A549 (cell line): ENCODE measurements around the gene GRK3. TPM values are rescaled to one million over a fixed set of nuclear protein-coding genes. Genes with fewer than 3 reads are reported as not detected.

Source experiments
- ATAC-seq, 2 experiments: fragments of 200-7000 bp in 1 of 2; fragments of >200 bp in 1 of 2; cut with Nextera tagmentation in 1 of 2; cut with Tn5 transposase in 1 of 2; 3 replicates each; pipeline versions ENCODE4 v1.8.0 to v1.9.1; 2018 to 2020; ENCODE audit warnings: mild to moderate bottlenecking in 1 of 2, moderate library complexity in 1 of 2
- CTCF ChIA-PET: fragments of 300-600 bp; sonication (Branson Sonifier 250); formaldehyde crosslinking; extraction: SDS; loops from one replicate; lab custom pipeline; 2021; ENCODE audit warnings: antibody characterized with exemption, inconsistent platforms; lab: Yijun Ruan, JAX
- POLR2A ChIA-PET: fragments of 350-600 bp; formaldehyde crosslinking; extraction: SDS; loops from one replicate; lab custom pipeline; 2021; ENCODE audit warnings: antibody characterized with exemption, inconsistent platforms; lab: Yijun Ruan, JAX
- DNase-seq, 2 experiments: peaks; one replicate each; pipeline versions ENCODE4 v3.0.0 to v3.0.0-alpha.2; 2011 to 2016; ENCODE audit warnings: low read depth in 1 of 2, low spot score in 1 of 2
- FAIRE-seq: peaks from 2 replicates; lab custom pipeline; 2011; peaks lifted over from hg19 to GRCh38; lab: Jason Lieb, UNC
- H3K27ac ChIP-seq, 2 experiments: fragments of >200 bp; sonication (Bioruptor Twin); formaldehyde crosslinking; 3 replicates each; pipeline ENCODE4 v1.5.1; 2016 to 2017
- H3K4me1 ChIP-seq: fragments of >200 bp; sonication (Bioruptor Twin); formaldehyde crosslinking; 3 replicates; pipeline ENCODE4 v1.6.1; 2016
- H3K4me2 ChIP-seq: fragments of >200 bp; sonication (Bioruptor Twin); formaldehyde crosslinking; 3 replicates; pipeline ENCODE4 v1.6.1; 2016
- H3K4me3 ChIP-seq: fragments of >200 bp; sonication (Bioruptor Twin); formaldehyde crosslinking; 3 replicates; pipeline ENCODE4 v1.5.1; 2016
- H3K9me3 ChIP-seq: fragments of >200 bp; sonication (Bioruptor Twin); formaldehyde crosslinking; 3 replicates; pipeline ENCODE4 v1.6.1; 2016
- BHLHE40 ChIP-seq: IDR thresholded peaks from 2 replicates; pipeline ENCODE4 v1.6.1; 2012; ENCODE audit warnings: low read depth, low read length, inconsistent platforms
- CBX2 ChIP-seq: fragments of 200-600 bp; sonication (generic); IDR thresholded peaks from 2 replicates; pipeline ENCODE4 v1.6.1; 2016; ENCODE audit warnings: low read depth, mild to moderate bottlenecking, borderline replicate concordance
- CEBPB ChIP-seq, 2 experiments: fragments of >200 bp in 1 of 2; sonication (Bioruptor Twin) in 1 of 2; formaldehyde crosslinking in 1 of 2; IDR thresholded peaks; 2 replicates each; pipeline ENCODE4 v1.6.1; 2012 to 2016
- CHD4 ChIP-seq: fragments of 200-600 bp; sonication (generic); IDR thresholded peaks from 2 replicates; pipeline ENCODE4 v1.6.1; 2016; ENCODE audit warnings: antibody characterized with exemption, mild to moderate bottlenecking, borderline replicate concordance
- EP300 ChIP-seq, 2 experiments: fragments of >200 bp; sonication (Bioruptor Twin); formaldehyde crosslinking; IDR thresholded peaks; 2 replicates in 1 of 2; 3 replicates in 1 of 2; pipeline ENCODE4 v1.6.1; 2016 to 2017
- ESRRA ChIP-seq: fragments of 150-350 bp; IDR thresholded peaks from 2 replicates; pipeline ENCODE4 v1.6.1; 2014; ENCODE audit warnings: mild to moderate bottlenecking, low read length, borderline replicate concordance
- FOSL2 ChIP-seq, 2 experiments: fragments of 450-650 bp in 1 of 2; fragments of >200 bp in 1 of 2; sonication (Bioruptor Twin) in 1 of 2; formaldehyde crosslinking; IDR thresholded peaks; 2 replicates each; pipeline versions ENCODE4 v1.5.0 to v1.6.1; 2016 to 2020; ENCODE audit warnings: mild to moderate bottlenecking in 1 of 2, moderate library complexity in 1 of 2
- FOXS1 ChIP-seq: fragments of 250-450 bp; sonication (Bioruptor Pico); IDR thresholded peaks from 2 replicates; pipeline ENCODE4 v1.5.0; 2020; ENCODE audit warnings: mild to moderate bottlenecking, moderate library complexity
- HDAC2 ChIP-seq: fragments of 200-600 bp; sonication (generic); IDR thresholded peaks from 2 replicates; pipeline ENCODE4 v1.6.1; 2016
- HOXB13 ChIP-seq: fragments of 250-450 bp; sonication (Bioruptor Pico); IDR thresholded peaks from 2 replicates; pipeline ENCODE4 v1.5.0; 2020; ENCODE audit warnings: low read depth, mild to moderate bottlenecking, moderate library complexity
- HOXB5 ChIP-seq: fragments of 250-450 bp; sonication (Bioruptor Pico); IDR thresholded peaks from 2 replicates; pipeline ENCODE4 v1.5.0; 2020; ENCODE audit warnings: mild to moderate bottlenecking, moderate library complexity
- JUNB ChIP-seq: fragments of >200 bp; sonication (Bioruptor Twin); formaldehyde crosslinking; IDR thresholded peaks from 2 replicates; pipeline ENCODE4 v1.6.1; 2016
- MAFK ChIP-seq: fragments of 450-650 bp; IDR thresholded peaks from 2 replicates; pipeline ENCODE4 v1.6.1; 2014; ENCODE audit not compliant: partially characterized antibody
- MYC ChIP-seq: IDR thresholded peaks from 2 replicates; pipeline ENCODE4 v1.6.1; 2012; ENCODE audit warnings: mild to moderate bottlenecking, inconsistent platforms, low read length, improper control_type of control experiment, borderline replicate concordance
- NFE2L2 ChIP-seq: fragments of 150-350 bp; conservative IDR thresholded peaks from 2 replicates; pipeline ENCODE4 v1.6.1; 2014; ENCODE audit warnings: low read length
- PHF8 ChIP-seq: fragments of 200-600 bp; sonication (generic); IDR thresholded peaks from 2 replicates; pipeline ENCODE4 v1.6.1; 2016; ENCODE audit warnings: low read depth, mild to moderate bottlenecking, antibody characterized with exemption, moderate library complexity, borderline replicate concordance
- POLR2A ChIP-seq: IDR thresholded peaks from 2 replicates; pipeline ENCODE4 v1.6.1; 2012; ENCODE audit warnings: mild to moderate bottlenecking, low read length
- RAD21 ChIP-seq, 2 experiments: fragments of >200 bp in 1 of 2; sonication (Bioruptor Twin) in 1 of 2; formaldehyde crosslinking in 1 of 2; IDR thresholded peaks in 1 of 2; conservative IDR thresholded peaks in 1 of 2; 2 replicates in 1 of 2; 3 replicates in 1 of 2; pipeline ENCODE4 v1.6.1; 2012 to 2018; ENCODE audit warnings: inconsistent platforms in 1 of 2
- SMC3 ChIP-seq: fragments of >200 bp; sonication (Bioruptor Twin); formaldehyde crosslinking; IDR thresholded peaks from 3 replicates; pipeline ENCODE4 v1.6.1; 2018; ENCODE audit warnings: inconsistent platforms
- SREBF2 ChIP-seq: fragments of 450-650 bp; IDR thresholded peaks from 2 replicates; pipeline ENCODE4 v1.6.1; 2014; ENCODE audit warnings: mild to moderate bottlenecking, moderate library complexity
- WGBS: methylation state at CpG from one replicate; pipeline ENCODE4 v1.1.6; 2017; ENCODE audit errors: missing lambda C conversion rate; 5-methylcytosine and 5-hydroxymethylcytosine counted together
- polyA plus RNA-seq, 4 experiments: library from polyadenylated mRNA; depleted of rRNA in 3 of 4; stranded (reverse); fragments of >200 nt; fragmentation: RNase III in 1 of 4; extraction: RNeasy Plus Mini Kit Qiagen cat#74134 plus additional on column Dnase treatment in 1 of 4; gene quantifications; 2 replicates in 3 of 4; 3 replicates in 1 of 4; pipeline ENCODE4 v1.2.3, GENCODE V29; 2011 to 2017
- TF ChIP-seq, protein P1 (sequence below): IDR thresholded peaks from 2 replicates; pipeline ENCODE4 v1.6.1; 2012
- TF ChIP-seq, protein P2 (sequence below): fragments of >200 bp; sonication (Bioruptor Twin); formaldehyde crosslinking; IDR thresholded peaks from 2 replicates; pipeline ENCODE4 v1.6.1; 2016
- TF ChIP-seq, protein P3 (sequence below): fragments of 150-350 bp; IDR thresholded peaks from 2 replicates; pipeline ENCODE4 v1.6.1; 2014; ENCODE audit warnings: low read depth, mild to moderate bottlenecking, low read length
- TF ChIP-seq, protein P4 (sequence below): fragments of 250-450 bp; sonication (Bioruptor Pico); IDR thresholded peaks from 2 replicates; pipeline ENCODE4 v1.5.0; 2021; ENCODE audit warnings: mild to moderate bottlenecking, moderate library complexity, borderline replicate concordance

The GRK3 gene
- polyA plus RNA-seq, 2 of the 4 experiments (the other 2 are of a cell fraction): 3.9 to 6.5 TPM

DNA sequence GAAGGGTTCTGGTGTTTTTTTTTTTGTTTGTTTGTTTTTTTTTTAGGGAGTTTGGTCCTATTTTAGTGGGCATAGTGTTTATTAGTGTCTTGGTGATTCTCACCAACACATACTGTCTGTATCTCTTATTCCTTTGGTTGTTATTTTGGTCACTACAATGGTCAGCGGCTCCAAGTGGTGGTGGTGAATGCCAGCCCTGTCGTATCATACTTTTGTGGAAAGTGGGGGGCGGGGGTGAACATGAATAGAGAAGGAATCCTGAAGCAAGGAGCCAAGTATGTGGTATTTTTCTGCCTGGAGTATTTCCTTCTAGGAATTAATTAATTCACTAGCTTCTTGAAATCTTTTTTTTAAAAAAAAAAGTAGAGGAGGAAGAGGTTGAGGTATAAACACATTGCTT, 79.6 kb downstream of the GRK3 start:
- ChIA-PET POLR2A (no interaction called here), CTCF (interaction anchor here (1.0 kb wide), 1 partner anchor 8 kb away, joined by 3 read pairs; no protein-coding TSS in a partner anchor)

DNA sequence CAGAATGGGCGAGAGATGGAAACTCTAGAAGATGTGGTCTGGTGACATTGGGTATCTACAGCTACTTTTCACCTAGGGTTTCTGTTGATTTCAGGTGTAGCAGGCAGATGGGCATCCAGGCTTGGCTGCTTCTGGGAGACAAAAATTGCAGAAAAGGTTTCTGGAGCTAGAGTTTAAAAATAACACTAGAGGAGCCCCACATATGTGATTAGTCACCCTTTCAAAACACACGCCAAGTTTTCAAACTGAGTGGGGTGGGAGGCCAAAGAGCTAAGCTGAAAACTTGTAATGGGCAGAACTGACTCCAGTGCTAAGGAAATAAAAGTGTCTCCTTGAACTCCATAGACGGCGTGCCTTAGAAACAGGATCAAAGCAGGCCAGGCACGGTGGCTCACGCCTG, 80.8 kb downstream of the GRK3 start:
- H3K4me3 ChIP-seq: no peak overlapping the region
- TF ChIP-seq NFE2L2 (no peak), ESRRA (no peak), SMC3 (no peak), RAD21 (conservative IDR thresholded peaks at IDR 0.05 in 1 of 2, IDR thresholded peaks at IDR 0.05 in 1 of 2) (no peak), CHD4 (no peak), SREBF2 (no peak), CBX2 (no peak), HOXB5 (CRISPR knock-in tag) (no peak), BHLHE40 (no peak), CEBPB (IDR thresholded peaks at IDR 0.05) (no peak), EP300 (IDR thresholded peaks at IDR 0.05) (no peak)
- TF ChIP-seq, protein P1, sequence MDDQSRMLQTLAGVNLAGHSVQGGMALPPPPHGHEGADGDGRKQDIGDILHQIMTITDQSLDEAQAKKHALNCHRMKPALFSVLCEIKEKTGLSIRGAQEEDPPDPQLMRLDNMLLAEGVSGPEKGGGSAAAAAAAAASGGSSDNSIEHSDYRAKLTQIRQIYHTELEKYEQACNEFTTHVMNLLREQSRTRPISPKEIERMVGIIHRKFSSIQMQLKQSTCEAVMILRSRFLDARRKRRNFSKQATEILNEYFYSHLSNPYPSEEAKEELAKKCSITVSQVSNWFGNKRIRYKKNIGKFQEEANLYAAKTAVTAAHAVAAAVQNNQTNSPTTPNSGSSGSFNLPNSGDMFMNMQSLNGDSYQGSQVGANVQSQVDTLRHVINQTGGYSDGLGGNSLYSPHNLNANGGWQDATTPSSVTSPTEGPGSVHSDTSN: no peak
- TF ChIP-seq, protein P2, sequence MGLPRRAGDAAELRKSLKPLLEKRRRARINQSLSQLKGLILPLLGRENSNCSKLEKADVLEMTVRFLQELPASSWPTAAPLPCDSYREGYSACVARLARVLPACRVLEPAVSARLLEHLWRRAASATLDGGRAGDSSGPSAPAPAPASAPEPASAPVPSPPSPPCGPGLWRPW: no peak
- no peak for DNase-seq
- no peaks in the 10 kb centered on the region for H3K9me3 ChIP-seq
- no peak for FAIRE-seq
- CTCF ChIA-PET: no interaction called here
- POLR2A ChIA-PET: no interaction called here
- no peak overlapping the region for H3K4me2 ChIP-seq
- 94% methylated on average over 6 of the region's 6 CpGs for WGBS
- H3K4me1 ChIP-seq: no peaks in the 10 kb centered on the region
- H3K27ac ChIP-seq: no peak overlapping the region
- ATAC-seq: no peak

More for the DNA sequence above, 79.6 kb downstream of the GRK3 start:
- no peak overlapping the region for H3K4me3 ChIP-seq
- no peak for DNase-seq
- WGBS: 83% methylated on average over 3 of the region's 3 CpGs
- no peak overlapping the region for H3K4me2 ChIP-seq
- TF ChIP-seq FOSL2 (IDR thresholded peaks at IDR 0.05) (no peak), FOSL2 (CRISPR knock-in tag; IDR thresholded peaks at IDR 0.05) (no peak), MAFK (no peak), PHF8 (no peak), JUNB (no peak)
- no peaks in the 10 kb centered on the region for H3K4me1 ChIP-seq
- ATAC-seq: no peak
- no peak overlapping the region for H3K27ac ChIP-seq
- H3K9me3 ChIP-seq: no peaks in the 10 kb centered on the region
- FAIRE-seq: no peak

DNA sequence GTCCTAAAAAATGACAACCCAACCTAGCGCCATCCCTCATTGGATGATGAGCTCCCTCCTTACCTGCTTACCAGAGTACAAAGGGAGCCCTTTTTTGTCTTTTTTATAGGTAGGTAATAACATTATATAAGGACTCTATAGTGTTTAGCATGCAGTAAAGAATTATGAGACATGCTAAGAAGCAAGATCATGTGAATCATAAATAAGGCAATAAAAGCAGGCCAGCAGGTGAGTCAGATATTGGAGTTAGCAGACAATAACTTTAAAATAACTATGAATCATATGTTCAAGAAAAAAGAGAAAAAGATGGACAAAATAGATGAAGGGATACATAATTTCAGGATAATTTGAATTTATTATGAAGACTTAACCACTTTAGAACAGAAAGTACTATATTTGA, 81.5 kb downstream of the GRK3 start:
- POLR2A ChIA-PET: no interaction called here
- Histone ChIP-seq H3K4me1 (no peaks in the 10 kb centered on the region), H3K27ac (no peak overlapping the region), H3K4me3 (no peak overlapping the region), H3K9me3 (no peaks in the 10 kb centered on the region), H3K4me2 (no peak overlapping the region)
- TF ChIP-seq POLR2A (no peak), HOXB13 (CRISPR knock-in tag) (no peak), FOXS1 (no peak), SMC3 (no peak), BHLHE40 (no peak), JUNB (no peak), CEBPB (IDR thresholded peaks at IDR 0.05) (no peak), MYC (no peak), HDAC2 (no peak)
- TF ChIP-seq, protein P3, sequence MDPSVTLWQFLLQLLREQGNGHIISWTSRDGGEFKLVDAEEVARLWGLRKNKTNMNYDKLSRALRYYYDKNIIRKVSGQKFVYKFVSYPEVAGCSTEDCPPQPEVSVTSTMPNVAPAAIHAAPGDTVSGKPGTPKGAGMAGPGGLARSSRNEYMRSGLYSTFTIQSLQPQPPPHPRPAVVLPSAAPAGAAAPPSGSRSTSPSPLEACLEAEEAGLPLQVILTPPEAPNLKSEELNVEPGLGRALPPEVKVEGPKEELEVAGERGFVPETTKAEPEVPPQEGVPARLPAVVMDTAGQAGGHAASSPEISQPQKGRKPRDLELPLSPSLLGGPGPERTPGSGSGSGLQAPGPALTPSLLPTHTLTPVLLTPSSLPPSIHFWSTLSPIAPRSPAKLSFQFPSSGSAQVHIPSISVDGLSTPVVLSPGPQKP: no peak
- TF ChIP-seq, protein P4, sequence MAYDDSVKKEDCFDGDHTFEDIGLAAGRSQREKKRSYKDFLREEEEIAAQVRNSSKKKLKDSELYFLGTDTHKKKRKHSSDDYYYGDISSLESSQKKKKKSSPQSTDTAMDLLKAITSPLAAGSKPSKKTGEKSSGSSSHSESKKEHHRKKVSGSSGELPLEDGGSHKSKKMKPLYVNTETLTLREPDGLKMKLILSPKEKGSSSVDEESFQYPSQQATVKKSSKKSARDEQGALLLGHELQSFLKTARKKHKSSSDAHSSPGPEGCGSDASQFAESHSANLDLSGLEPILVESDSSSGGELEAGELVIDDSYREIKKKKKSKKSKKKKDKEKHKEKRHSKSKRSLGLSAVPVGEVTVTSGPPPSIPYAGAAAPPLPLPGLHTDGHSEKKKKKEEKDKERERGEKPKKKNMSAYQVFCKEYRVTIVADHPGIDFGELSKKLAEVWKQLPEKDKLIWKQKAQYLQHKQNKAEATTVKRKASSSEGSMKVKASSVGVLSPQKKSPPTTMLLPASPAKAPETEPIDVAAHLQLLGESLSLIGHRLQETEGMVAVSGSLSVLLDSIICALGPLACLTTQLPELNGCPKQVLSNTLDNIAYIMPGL: no peak
- ATAC-seq (no peak), FAIRE-seq (no peak), DNase-seq (no peak)
- WGBS: 100% methylated on average over 1 of the region's 1 CpG
- CTCF ChIA-PET: no interaction called here
